K562 (cell line): ENCODE measurements around the gene SUFU. TPM values are rescaled to one million over a fixed set of nuclear protein-coding genes. Genes with fewer than 3 reads are reported as not detected.

Experiments used
- ATAC-seq: fragments of 200-7000 bp; cut with Tn5 transposase; 3 replicates; pipeline ENCODE4 v1.9.1; 2020; ENCODE audit warnings: moderate library complexity
- BruUV-seq: library from RNA; stranded (reverse); fragments of 400-500 nt; replicated peaks from 2 replicates; lab custom pipeline; 2021; lab: Mats Ljungman, UMichigan
- CTCF ChIA-PET: fragments of 300-600 bp; formaldehyde crosslinking; extraction: SDS; loops from one replicate; lab custom pipeline; 2021; ENCODE audit warnings: low intra/inter-chr PET ratio; lab: Yijun Ruan, JAX
- POLR2A ChIA-PET: fragments of 300-600, 350-650 bp; sonication (Branson Sonifier 250); formaldehyde crosslinking; extraction: SDS; loops from one replicate; lab custom pipeline; 2021; ENCODE audit warnings: antibody characterized with exemption, inconsistent platforms; lab: Yijun Ruan, JAX
- DNase-seq, 4 experiments: peaks; one replicate each; pipeline versions ENCODE4 v3.0.0 to v3.0.0-alpha.2; 2011 to 2018; ENCODE audit warnings: low spot score in 3 of 4, mixed read lengths in 3 of 4; ENCODE audit errors: extremely low read depth in 1 of 4
- FAIRE-seq: peaks from 2 replicates; lab custom pipeline; 2011; peaks lifted over from hg19 to GRCh38; lab: Jason Lieb, UNC
- H2AFZ ChIP-seq: 2 replicates; pipeline ENCODE4 v1.6.0; 2011; ENCODE audit warnings: low read depth, low read length, control low read depth, inconsistent platforms
- H3K27ac ChIP-seq: fragments of 200-600 bp; 3 replicates; pipeline ENCODE4 v1.8.0; 2011; ENCODE audit warnings: low read depth, mild to moderate bottlenecking, control low read depth, inconsistent platforms, low read length, moderate library complexity, mixed read lengths; ENCODE audit errors: extremely low read depth
- H3K27me3 ChIP-seq, 2 experiments: fragments of 300-600 bp in 1 of 2; 2 replicates in 1 of 2; 3 replicates in 1 of 2; pipeline versions ENCODE4 v1.6.0 to v1.8.0; 2011; ENCODE audit warnings: inconsistent platforms in 2 of 2, low read length in 2 of 2, mild to moderate bottlenecking in 1 of 2, mixed read lengths in 1 of 2, moderate library complexity in 1 of 2; ENCODE audit not compliant: control insufficient read depth in 2 of 2, insufficient read depth in 2 of 2
- H3K36me3 ChIP-seq: fragments of 300-600 bp; 3 replicates; pipeline ENCODE4 v1.8.0; 2011; ENCODE audit warnings: mild to moderate bottlenecking, low read length, inconsistent platforms; ENCODE audit not compliant: control insufficient read depth, insufficient read depth
- H3K4me1 ChIP-seq, 2 experiments: fragments of 200-600 bp in 1 of 2; replicated peaks in 1 of 2; 2 replicates in 1 of 2; 3 replicates in 1 of 2; pipeline versions ENCODE4 v1.5.1 to v1.8.0; 2011; ENCODE audit warnings: inconsistent platforms in 2 of 2, low read length in 2 of 2, mild to moderate bottlenecking in 1 of 2, mixed read lengths in 1 of 2, moderate library complexity in 1 of 2; ENCODE audit not compliant: control insufficient read depth in 2 of 2, insufficient read depth in 2 of 2
- H3K4me2 ChIP-seq: 2 replicates; pipeline ENCODE4 v1.6.1; 2011; ENCODE audit warnings: low read length, control low read depth, inconsistent platforms, mixed read lengths; ENCODE audit not compliant: insufficient read depth
- H3K4me3 ChIP-seq: fragments of 200-600 bp; sonication (generic), shearing (Covaris generic); 2 replicates; pipeline ENCODE4 v1.5.1; 2016; ENCODE audit warnings: control low read depth, inconsistent platforms
- H3K79me2 ChIP-seq: fragments of 200-600 bp; 3 replicates; pipeline ENCODE4 v1.8.0; 2011; ENCODE audit warnings: low read length, inconsistent platforms; ENCODE audit not compliant: control insufficient read depth, insufficient read depth
- H3K9ac ChIP-seq, 2 experiments: 2 replicates each; pipeline versions ENCODE4 v1.6.0 to v1.6.1; 2011; ENCODE audit warnings: low read depth in 2 of 2, low read length in 2 of 2, control low read depth in 1 of 2, inconsistent platforms in 1 of 2, mild to moderate bottlenecking in 1 of 2, mixed read lengths in 1 of 2; ENCODE audit not compliant: insufficient read depth in 1 of 2
- H3K9me1 ChIP-seq: one replicate; pipeline ENCODE4 v1.6.0; 2011; ENCODE audit warnings: inconsistent platforms, mild to moderate bottlenecking, low read length, moderate library complexity; ENCODE audit not compliant: control insufficient read depth, insufficient read depth
- H3K9me3 ChIP-seq: replicated peaks from 2 replicates; pipeline ENCODE4 v1.5.1; 2011; ENCODE audit warnings: low read depth, low read length, inconsistent platforms; ENCODE audit not compliant: control insufficient read depth, insufficient read depth
- H4K20me1 ChIP-seq: replicated peaks from 2 replicates; pipeline ENCODE4 v1.6.1; 2011; ENCODE audit warnings: low read length, inconsistent platforms, mixed read lengths; ENCODE audit not compliant: control insufficient read depth, insufficient read depth
- CAMTA2 ChIP-seq: fragments of 250-450 bp; sonication (Bioruptor Pico); conservative IDR thresholded peaks from 2 replicates; pipeline ENCODE4 v1.5.1; 2022
- GATAD2B ChIP-seq: fragments of 450-650 bp; IDR thresholded peaks from 2 replicates; pipeline ENCODE4 v1.6.1; 2017; ENCODE audit warnings: mild to moderate bottlenecking, borderline replicate concordance
- KLF13 ChIP-seq: fragments of 450-650 bp; IDR thresholded peaks from 2 replicates; pipeline ENCODE4 v1.6.1; 2016; ENCODE audit warnings: missing genetic modification characterization, low read depth, mild to moderate bottlenecking, missing compliant biosample characterization, moderate library complexity, borderline replicate concordance
- MEF2D ChIP-seq: conservative IDR thresholded peaks from 2 replicates; pipeline ENCODE4 v1.6.1; 2016; ENCODE audit warnings: low read depth, missing genetic modification characterization, missing compliant biosample characterization
- NR3C1 ChIP-seq: sonication (generic); formaldehyde crosslinking; IDR thresholded peaks from 2 replicates; pipeline ENCODE4 v1.8.1; 2022; ENCODE audit warnings: missing genetic modification reagents
- SMARCA5 ChIP-seq: fragments of 450-650 bp; IDR thresholded peaks from 2 replicates; pipeline ENCODE4 v1.6.1; 2016
- TAF1 ChIP-seq: IDR thresholded peaks from 2 replicates; pipeline ENCODE4 v1.6.1; 2011; ENCODE audit warnings: mild to moderate bottlenecking, low read length, moderate library complexity; ENCODE audit not compliant: insufficient read depth, control insufficient read depth, severe bottlenecking; ENCODE audit errors: extremely low read depth
- XRCC3 ChIP-seq: fragments of 450-650 bp; IDR thresholded peaks from 2 replicates; pipeline ENCODE4 v1.6.1; 2017; ENCODE audit warnings: mild to moderate bottlenecking, moderate library complexity
- ZBTB43 ChIP-seq: sonication (generic); formaldehyde crosslinking; IDR thresholded peaks from 2 replicates; pipeline ENCODE4 v1.8.0; 2023; ENCODE audit warnings: mild to moderate bottlenecking, missing genetic modification reagents
- ZNF512 ChIP-seq: IDR thresholded peaks from 2 replicates; pipeline ENCODE4 v1.6.1; 2016; ENCODE audit warnings: missing genetic modification characterization, missing compliant biosample characterization
- ZNF695 ChIP-seq: fragments of 450-650 bp; formaldehyde crosslinking; IDR thresholded peaks from 2 replicates; pipeline ENCODE4 v1.4.0; 2020; ENCODE audit warnings: mild to moderate bottlenecking, moderate library complexity
- WGBS: fragments of 100-300 bp; shearing (Covaris generic); methylation state at CpG from one replicate; pipeline ENCODE4 v1.1.6; 2016; ENCODE audit warnings: low coverage, mixed read lengths; ENCODE audit not compliant: insufficient coverage; ENCODE audit errors: missing lambda C conversion rate; 5-methylcytosine and 5-hydroxymethylcytosine counted together
- in situ Hi-C: fragments of 300-500 bp; cut with MboI; formaldehyde crosslinking; loops from 4 replicates; pipeline ENCODE4 v1.15.0; 2018; ENCODE audit warnings: inconsistent platforms, mixed read lengths
- intact Hi-C: fragments of 100-400 bp; cut with micrococcal nuclease; formaldehyde crosslinking; loops from 2 replicates; pipeline ENCODE4 v1.14.2; 2022
- polyA plus RNA-seq, 8 experiments: library from polyadenylated mRNA; depleted of rRNA in 4 of 8; stranded (reverse) in 5 of 8; unstranded in 3 of 8; fragments of >200 nt; fragmentation: Nextera tagmentation in 2 of 8; fragmentation: Illumina TruSeq in 1 of 8; extraction: Ambion mirVana in 2 of 8; extraction: Trizol in 1 of 8; gene quantifications; 2 replicates each; pipeline versions ENCODE4 v1.2.1 to v1.2.3, GENCODE V29; 2011 to 2014; ENCODE audit warnings: inconsistent platforms in 1 of 8, missing spikeins in 1 of 8
- total RNA-seq, 7 experiments: library from RNA; depleted of rRNA in 6 of 7; stranded (reverse); fragments of >200 nt in 6 of 7; fragmentation: Illumina TruSeq in 2 of 7; extraction: Trizol in 2 of 7; gene quantifications; 2 replicates each; pipeline versions ENCODE4 v1.2.1 to v1.2.3, GENCODE V29; 2011 to 2021; ENCODE audit warnings: low replicate concordance in 1 of 7
- TF ChIP-seq, protein P1 (sequence below): fragments of 250-450 bp; sonication (Bioruptor Pico); IDR thresholded peaks from 2 replicates; pipeline ENCODE4 v1.8.0; 2022; ENCODE audit warnings: moderate library complexity, mild to moderate bottlenecking, inconsistent platforms
- TF ChIP-seq, protein P2 (sequence below): fragments of 450-650 bp; IDR thresholded peaks from 2 replicates; pipeline ENCODE4 v1.6.1; 2018; ENCODE audit not compliant: partially characterized antibody

The SUFU gene
- total and polyA plus RNA-seq, 9 of the 15 experiments (the other 6 are each of a cell fraction or from before 2014, with no cell fraction given) = 0.59 to 6.3 (median 0.82) TPM

DNA sequence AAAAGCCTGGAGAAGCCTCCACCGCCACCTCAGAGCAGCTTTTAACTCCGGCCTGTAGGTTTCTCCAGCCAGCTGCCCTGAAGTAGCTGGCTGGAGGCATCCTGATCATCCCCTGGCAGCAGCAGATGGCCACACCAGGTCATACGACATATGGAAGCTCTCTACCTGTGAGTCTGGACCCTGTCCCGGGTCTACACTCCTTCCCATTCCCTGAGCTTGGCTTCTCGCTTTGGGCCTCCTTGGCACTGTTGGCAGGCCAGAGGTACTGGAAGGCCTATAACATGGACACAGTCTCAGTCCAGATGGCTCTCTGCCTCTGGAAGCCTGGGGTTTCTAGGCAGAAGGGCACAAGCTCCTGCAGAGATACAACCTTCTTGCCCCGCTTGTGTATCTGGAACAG, 97.0 kb downstream of the SUFU start:
- Histone ChIP-seq H3K4me3 (no peak overlapping the region), H3K4me1 (peaks cover 33 to 45% of the 10 kb centered on the region in 2 experiments), H3K27ac (peak overlapping the region; percentile 92; the same call in 2 of the 3 replicates), H4K20me1 (no peaks in the 10 kb centered on the region), H2AFZ (no peak overlapping the region), H3K79me2 (no peaks in the 10 kb centered on the region), H3K9me3 (no peaks in the 10 kb centered on the region), H3K27me3 (no peaks in the 10 kb centered on the region), H3K36me3 (peaks cover 14% of the 10 kb centered on the region; the same call in 2 of the 3 replicates), H3K4me2 (no peak overlapping the region), H3K9ac (peak overlapping the region in 1 of 2 experiments; percentile 83; a peak in 2 of 4 replicates), H3K9me1 (no peaks in the 10 kb centered on the region)
- intact Hi-C loops (no loop called here), in situ Hi-C loops (loop anchor here (25.0 kb wide), 1 partner anchor 764 kb away; the partner anchor contains the start of gene KCNIP2)
- POLR2A ChIA-PET = interaction anchor here (0.6 to 1.6 kb wide), 6 partner anchors 8 to 1619 kb away, joined by 3 to 10 read pairs (median 3); no protein-coding TSS in a partner anchor
- no TSS peak for BruUV-seq
- WGBS = 86% methylated on average over 6 of the region's 6 CpGs
- no peak for ATAC-seq
- DNase-seq = no peak
- CTCF ChIA-PET = no interaction called here
- FAIRE-seq = no peak
- TF ChIP-seq, protein P1, sequence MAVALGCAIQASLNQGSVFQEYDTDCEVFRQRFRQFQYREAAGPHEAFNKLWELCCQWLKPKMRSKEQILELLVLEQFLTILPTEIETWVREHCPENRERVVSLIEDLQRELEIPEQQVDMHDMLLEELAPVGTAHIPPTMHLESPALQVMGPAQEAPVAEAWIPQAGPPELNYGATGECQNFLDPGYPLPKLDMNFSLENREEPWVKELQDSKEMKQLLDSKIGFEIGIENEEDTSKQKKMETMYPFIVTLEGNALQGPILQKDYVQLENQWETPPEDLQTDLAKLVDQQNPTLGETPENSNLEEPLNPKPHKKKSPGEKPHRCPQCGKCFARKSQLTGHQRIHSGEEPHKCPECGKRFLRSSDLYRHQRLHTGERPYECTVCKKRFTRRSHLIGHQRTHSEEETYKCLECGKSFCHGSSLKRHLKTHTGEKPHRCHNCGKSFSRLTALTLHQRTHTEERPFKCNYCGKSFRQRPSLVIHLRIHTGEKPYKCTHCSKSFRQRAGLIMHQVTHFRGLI (CRISPR knock-in tag) = no peak
- no peak for TF ChIP-seq MEF2D (tag)
- TF ChIP-seq CAMTA2 (CRISPR knock-in tag) = no peak
- TF ChIP-seq XRCC3 = no peak
- no peak for TF ChIP-seq GATAD2B
- TF ChIP-seq ZBTB43 (CRISPR knock-in tag) = no peak
- TF ChIP-seq, protein P2, sequence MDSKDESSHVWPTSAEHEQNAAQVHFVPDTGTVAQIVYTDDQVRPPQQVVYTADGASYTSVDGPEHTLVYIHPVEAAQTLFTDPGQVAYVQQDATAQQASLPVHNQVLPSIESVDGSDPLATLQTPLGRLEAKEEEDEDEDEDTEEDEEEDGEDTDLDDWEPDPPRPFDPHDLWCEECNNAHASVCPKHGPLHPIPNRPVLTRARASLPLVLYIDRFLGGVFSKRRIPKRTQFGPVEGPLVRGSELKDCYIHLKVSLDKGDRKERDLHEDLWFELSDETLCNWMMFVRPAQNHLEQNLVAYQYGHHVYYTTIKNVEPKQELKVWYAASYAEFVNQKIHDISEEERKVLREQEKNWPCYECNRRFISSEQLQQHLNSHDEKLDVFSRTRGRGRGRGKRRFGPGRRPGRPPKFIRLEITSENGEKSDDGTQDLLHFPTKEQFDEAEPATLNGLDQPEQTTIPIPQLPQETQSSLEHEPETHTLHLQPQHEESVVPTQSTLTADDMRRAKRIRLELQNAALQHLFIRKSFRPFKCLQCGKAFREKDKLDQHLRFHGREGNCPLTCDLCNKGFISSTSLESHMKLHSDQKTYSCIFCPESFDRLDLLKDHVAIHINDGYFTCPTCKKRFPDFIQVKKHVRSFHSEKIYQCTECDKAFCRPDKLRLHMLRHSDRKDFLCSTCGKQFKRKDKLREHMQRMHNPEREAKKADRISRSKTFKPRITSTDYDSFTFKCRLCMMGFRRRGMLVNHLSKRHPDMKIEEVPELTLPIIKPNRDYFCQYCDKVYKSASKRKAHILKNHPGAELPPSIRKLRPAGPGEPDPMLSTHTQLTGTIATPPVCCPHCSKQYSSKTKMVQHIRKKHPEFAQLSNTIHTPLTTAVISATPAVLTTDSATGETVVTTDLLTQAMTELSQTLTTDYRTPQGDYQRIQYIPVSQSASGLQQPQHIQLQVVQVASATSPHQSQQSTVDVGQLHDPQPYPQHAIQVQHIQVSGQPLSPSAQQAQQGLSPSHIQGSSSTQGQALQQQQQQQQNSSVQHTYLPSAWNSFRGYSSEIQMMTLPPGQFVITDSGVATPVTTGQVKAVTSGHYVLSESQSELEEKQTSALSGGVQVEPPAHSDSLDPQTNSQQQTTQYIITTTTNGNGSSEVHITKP = no peak
- TF ChIP-seq ZNF695 (CRISPR knock-in tag) = no peak
- no peak for TF ChIP-seq SMARCA5
- no peak for TF ChIP-seq TAF1
- TF ChIP-seq ZNF512 = no peak
- TF ChIP-seq KLF13 (tag) = no peak
- TF ChIP-seq NR3C1 = no peak
